ENCODE measurements around the gene SLC30A2.

SLC30A2 gene

DNA sequence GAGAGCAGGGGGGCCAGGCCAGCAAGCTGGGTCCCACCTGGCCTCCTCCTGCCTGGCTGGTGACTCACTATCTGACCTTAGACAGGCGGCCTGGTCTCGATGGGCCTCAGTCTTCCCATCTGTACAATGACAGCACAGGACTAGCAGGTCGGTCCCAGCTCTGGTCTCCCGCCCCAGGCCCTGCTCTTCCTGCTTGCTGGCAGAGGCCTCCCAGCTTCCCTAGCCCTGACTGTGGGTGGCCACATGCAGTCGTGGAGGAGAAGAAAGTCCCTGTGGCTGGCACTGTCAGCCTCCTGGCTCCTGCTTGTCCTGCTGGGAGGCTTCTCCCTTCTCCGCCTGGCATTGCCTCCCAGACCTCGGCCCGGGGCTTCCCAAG is 23.5 kb downstream of the SLC30A2 start:
- no peak for DNase-seq (ENCODE audit: low read depth)

DNA sequence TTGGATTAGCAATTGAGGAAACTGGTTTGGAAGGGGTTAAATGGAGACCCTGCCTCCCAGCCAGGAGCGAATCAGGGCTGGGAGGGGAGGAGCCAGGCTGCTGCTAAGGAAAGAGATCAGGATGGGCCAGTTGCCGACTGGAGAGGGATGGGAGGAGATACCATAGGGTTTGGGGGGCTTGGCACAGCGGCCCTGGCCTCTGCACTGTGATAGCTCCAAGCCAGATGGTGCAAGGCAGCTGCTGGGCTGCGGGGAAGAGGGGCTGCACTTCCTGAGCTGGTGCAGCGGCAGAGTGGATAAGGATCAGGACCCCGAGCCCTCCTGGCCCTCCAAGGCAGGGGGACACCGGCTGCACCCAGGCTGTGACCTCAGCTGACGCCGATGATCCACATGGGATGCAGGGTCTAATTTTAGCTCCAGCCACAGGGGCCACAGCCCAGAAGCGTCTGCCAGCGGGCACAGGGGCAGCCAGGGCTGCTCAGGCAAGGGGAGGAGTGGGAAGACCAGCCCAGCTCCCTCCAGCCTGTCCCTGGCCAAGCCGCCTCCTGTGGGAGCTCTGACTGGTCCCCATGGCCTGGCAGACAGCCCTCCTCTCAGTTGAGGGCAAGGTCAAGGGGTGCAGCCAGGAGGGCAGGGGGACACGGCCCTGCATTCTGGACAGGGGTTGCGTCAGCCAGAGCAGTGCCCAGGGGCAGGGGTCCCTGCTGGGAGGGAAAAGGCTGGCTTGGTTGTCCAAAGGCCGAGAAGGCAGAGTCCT is 24.1 kb downstream of the SLC30A2 start, which contains the start of gene EXTL1:
Gene EXTL1 (plus strand): TSS at position 129 of the 757 bp plus-strand sequence. CDS start 872 bp downstream, outside the sequence.
- no peak for DNase-seq (ENCODE audit: low read depth)

DNA sequence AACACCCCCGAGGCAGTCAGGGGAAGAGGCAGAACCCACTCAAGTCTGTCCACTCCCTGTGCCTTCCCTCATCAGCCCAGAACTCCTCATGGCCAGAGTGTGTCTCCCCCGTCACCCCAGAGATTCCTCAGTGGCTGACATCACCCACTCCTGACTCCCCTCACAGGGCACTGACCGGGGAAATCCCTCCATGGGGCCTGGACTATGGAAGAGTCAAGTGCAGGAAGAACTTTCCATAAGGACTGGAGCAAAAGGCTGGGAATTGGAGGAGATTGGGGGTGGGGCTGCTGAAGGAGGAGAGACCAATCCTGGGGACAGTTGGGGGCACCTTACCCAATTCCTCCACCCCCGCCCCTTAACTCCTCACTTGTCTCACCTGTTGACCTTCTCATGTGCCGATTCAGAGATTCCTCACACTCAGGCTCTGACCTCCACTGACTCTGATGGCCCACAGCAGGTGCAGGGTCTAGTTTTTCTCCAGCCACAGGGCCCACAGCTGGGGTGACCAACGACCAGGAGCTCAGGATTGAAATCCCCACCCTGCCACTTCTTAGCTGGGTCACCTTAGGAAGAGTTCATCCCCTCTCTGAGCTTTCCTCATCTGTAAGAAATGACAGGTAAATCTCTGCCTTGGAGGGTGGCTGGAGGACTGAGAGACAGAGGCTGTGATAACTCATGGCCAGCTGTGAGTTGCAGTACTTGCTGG is 24.8 kb downstream of the SLC30A2 start:
- DNase-seq (ENCODE audit: low read depth): no peak

DNA sequence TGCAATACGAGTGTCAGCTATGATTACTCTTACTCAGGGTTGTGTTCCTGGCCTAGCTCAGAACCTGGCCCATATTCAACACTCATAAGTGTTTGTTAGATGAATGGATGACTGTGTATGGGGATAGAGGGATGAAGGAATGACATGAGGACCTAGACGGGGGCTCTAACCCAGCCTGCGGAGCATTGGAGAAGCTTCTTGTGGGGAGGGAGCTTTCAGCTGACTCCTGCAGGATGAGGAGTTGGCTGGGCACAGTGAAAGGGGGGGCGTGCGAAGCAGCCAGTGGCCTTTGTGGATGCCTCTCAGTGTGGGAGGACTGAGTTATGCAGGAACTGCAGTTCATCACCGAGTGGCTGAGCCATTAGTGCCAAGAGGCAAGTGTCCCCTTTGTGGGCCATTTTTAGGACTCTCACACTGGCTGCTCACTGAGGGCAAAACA is 25.6 kb downstream of the SLC30A2 start:
- DNase-seq (ENCODE audit: low read depth): no peak

DNA sequence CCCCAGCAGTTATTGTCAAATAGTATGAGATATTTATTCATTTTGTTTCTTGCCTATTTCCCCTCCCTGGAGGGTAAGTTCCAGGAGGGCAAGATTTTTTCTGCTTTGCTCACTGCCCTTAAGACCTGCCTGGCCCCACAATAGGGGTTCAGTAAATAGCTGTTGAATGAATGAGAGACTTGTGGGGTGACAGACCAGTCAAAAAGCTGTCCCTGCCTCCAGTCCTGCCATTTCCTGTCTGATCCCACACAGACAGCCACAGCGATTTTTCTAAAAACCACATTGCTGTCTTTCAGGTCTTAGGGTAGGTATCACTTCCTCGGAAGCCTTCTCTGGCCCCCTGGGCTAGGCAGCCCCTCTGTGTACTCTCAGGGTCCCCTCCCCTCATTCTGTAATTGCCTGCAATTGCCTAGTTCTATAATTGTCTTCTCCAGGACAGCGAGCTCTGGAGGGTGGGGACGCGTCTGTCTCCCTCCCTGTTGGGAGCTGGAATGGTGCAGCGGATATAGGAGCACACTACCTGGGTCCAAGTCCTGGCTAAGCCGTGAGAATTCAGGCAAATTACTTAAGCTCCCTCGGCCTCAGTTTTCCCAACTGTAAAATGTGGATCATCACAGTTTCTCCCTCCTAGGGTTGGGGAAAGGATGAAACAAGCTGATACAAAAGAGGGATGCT is 26.1 kb downstream of the SLC30A2 start:
- DNase-seq (ENCODE audit: low read depth): no peak

DNA sequence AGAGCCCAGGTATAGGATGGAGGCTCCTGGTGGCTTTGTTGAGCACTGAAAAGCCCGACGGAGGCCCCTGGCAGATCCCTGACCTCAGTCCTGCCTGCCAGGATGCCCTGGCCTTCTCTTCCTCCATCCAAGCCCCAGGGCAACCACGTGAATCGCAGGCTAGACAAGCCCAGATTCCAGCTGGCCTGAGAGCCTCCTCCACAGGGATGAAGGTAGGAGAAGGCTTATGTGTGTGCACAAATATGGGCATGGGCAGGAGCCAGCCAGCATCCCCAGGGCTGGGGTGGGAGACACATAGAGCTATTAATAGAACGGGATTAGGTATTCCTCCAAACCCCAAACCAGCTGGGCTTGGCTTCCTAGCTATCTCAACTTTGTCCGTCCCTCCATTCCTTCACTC is 28.3 kb downstream of the SLC30A2 start:
- DNase-seq (ENCODE audit: low read depth): no peak

DNA sequence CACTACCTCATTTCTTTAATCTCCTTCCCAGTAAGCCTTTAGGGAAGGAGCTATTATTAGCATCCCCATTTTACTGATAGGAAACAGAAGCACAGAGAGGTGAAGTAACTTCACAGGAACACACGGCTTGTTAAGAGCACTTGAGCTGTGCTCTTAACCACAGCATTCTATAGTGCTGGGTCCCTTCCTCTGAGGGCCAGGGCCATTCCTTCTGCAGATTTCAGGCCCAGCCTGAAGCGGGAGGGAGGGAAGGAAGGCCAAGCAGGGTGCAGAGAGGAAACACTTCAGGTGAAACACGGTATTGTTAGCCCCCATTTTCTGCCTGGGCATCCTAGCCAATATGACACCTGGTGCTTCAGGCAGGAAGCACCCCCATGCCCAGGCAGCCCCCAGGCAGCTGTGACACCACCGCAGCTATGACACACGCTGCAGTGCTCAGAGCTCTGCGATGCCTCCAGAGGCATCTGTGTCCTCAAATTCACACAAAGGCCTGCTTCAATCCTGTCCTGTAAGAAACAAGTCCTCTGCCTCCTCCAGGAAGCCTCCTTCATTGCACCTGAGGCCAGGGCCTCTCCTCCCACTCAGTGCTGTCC is 28.9 kb downstream of the SLC30A2 start:
- DNase-seq (ENCODE audit: low read depth): no peak

DNA sequence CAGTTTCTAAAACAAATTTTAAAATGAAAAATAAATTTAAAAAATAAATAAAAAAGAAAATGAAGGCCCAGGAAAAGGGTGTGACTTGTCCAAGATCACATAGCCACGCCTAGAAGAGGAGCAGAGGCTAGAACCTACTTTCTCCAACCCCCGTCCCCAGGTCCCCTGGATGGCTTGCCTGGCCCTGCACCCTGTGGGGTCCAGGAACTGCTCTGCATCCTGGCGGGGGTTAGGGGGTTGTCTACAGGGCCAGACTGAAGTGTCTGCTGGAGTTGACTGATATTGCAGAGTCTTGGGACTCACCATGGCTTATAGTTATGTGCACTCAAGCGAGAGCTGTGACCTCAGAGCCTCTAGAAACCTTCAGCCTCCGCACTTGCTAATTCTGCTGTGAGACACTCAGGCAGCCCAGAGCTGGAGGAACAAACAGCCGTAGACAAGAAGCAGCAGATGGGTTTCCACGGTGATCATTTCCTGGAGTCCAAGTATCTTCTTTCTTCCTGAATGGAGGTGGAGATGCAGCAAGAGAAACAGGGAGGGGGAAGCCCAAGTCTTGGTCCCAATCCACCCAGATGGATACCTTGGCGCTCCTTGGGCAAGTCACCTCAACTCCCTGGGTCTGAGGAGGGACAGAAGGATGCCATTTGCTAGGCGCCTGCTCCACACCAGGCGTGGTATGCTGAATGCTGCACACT is 29.5 kb downstream of the SLC30A2 start:
- no peak for DNase-seq (ENCODE audit: low read depth)

DNA sequence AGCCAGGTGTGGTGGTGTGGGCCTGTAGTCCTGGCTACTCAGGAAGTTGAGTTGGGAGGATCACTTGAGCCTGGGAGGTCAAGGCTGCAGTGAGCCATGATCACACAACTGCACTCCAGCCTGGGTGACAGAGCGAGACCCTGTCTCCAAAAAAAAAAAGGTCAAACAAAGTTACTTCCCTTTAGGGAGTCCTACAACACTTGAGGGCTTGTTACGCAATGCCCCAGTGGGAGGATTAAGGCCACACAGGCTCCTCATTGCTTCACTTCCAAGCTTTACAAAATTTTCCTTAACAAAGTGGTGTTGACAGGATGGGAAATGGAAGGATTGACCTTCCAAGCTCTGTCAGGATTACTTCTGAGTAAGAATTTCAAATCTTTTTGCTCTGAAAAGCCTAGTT is 30.6 kb downstream of the SLC30A2 start:
- no peak for DNase-seq (ENCODE audit: low read depth)

DNA sequence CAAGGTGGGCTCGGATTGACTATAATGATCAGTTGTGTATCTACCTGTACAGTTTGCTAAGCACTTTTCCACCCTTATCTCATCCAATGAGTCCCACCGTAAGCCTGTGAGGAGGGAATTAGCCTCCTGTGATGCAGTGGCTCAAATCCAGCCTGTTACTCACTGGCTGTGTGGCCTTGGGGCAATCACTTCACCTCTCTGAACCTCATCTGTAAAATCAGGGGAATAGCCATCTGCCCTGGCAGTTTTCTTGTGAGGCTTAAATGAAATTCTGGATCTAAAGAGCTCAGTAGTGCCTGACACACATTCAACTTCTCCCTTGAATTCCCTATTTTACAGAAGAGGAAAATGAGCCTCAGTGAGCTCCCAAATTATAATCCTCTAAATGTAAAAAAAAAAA is 31.7 kb downstream of the SLC30A2 start:
- no peak for DNase-seq (ENCODE audit: low read depth)

DNA sequence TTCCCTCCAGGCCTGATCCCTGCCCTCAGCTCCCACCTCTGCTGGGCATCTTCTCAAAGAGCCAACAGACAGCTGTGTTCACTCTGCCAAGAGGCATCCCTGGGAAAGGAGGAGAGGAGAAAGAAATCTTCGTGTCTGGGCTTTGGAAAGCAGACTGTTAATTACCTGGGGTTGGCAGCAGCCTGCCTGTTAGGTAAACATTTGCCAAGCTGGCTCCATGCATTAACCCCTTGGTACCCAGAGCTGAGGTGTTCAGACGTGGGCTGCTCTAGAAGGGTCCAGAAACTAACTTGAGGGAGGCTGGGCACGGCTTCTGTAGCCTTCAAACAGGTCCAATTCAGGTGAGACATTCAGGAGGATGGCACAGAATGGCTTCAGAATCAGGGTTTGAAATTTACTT is 33.1 kb downstream of the SLC30A2 start:
- no peak for DNase-seq (ENCODE audit: low read depth)

DNA sequence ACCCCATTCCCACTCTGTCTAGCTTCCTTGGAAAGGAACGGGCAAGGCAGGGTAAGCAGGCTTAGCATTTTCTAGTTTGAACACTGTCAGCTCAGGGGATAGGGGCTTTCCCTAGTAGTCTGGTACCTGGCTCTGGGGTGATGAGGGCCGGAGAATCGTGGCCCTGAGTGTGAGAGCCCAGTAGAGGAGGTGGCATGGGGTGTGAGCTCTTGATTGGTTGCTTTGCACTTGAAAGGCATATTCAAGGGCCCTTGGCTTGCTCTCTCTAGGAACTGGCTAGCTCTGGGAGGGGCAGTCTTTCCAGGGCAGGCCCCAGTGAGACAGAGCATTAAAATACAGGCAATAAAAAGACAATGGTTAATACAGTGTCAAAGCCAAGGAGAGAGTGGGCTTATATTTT is 35.1 kb downstream of the SLC30A2 start:
- DNase-seq (ENCODE audit: low read depth): no peak

DNA sequence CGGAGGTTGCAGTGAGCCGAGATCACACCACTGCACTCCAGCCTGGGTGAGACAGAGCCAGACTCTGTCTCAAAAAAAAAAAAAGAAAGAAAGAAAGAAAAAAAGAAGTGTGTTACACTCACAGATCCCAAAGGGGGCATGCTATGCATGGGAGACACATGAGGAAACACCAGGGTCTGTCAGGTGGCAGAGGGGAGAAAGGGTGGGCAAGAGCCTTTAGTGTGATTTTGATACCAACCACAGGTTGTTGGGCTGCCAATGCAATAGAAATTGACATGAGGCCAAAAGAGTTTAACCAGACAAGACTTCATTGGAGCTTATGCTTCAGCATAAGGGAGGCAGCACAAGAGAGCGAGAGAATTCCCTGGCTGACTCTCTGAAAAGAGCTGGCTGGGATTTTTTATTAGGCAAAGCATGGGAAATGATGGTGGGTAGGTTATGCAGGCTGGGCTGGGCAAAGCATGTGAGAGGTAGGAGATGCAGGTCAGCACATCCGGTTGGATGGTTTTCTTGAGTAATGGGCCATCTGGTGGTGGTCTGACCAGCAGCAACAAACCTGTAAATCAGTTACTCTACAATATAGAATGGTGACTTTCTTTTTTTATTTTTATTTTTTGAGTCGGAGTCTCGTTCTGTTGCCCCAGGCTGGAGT is 36.0 kb downstream of the SLC30A2 start:
- DNase-seq (ENCODE audit: low read depth): no peak

DNA sequence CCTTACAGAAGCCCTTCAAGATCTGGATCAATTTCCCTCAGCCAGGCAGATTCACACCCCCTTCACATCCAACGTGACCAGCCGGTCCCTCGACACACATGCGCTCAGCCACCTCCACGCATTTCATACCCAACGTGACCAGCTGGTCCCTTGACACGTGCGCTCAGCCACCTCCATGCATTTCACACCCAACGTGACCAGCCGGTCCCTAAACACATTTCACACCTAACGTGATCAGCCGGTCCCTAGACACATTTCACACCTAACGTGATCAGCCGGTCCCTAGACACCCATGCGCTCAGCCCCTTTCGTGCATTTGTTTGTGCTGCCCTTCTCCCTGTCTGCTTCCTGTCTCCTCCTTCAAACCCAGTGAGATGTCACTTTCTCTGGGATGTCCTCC is 39.2 kb downstream of the SLC30A2 start:
- no peak for DNase-seq (ENCODE audit: low read depth)

DNA sequence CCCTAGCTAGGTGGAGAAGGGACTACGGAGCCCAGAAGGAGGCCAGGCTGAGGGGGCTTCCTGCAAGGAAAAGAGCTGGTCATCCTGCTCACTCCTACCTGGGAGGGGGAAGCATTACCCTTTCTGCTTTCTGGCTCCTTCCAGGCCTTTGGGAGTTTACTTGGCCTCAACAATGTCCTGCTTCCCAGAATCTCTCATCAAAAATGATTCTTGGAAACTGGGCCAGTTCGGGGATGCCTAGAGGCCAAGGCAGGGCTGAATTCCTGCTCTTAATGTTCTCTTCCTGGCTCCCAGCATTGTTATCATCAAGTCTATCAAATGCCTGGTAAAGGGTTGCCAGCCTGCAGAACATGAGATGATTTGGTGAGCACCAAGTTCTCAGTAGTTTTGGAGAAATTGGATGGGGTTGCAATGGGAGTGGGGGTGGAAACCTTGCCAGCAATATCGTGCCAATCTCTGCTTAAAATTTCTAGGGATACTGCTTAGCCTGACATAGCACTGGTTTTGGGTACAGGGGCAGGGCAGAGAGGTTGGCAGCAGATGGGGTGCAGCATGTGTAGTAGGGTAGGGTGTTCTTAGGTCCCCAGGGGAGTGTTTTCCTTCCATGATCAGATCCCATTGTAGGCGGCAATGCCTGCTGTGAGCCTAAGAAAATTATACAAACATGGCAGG is 40.3 kb downstream of the SLC30A2 start:
- DNase-seq (ENCODE audit: low read depth): no peak

DNA sequence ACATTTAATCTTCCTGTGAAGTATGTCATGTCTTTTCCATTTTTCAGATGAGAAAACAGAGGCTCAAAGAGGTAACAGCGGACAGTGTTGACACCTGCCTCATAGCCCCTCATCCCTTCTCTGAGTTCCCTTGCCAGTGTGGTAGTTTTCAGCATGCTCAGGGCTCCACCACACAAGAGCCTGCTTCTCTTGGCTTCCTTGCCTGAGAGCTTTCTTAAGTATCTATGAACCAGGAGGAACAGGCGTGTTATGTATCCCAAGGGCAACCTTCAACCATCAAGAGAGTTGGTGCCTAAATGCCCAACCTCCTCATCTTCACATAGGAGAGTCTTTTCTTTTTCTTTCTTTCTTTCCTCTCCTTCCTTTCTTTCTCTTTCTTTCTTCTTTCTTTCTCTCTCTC is 42.2 kb downstream of the SLC30A2 start:
- DNase-seq (ENCODE audit: low read depth): no peak

DNA sequence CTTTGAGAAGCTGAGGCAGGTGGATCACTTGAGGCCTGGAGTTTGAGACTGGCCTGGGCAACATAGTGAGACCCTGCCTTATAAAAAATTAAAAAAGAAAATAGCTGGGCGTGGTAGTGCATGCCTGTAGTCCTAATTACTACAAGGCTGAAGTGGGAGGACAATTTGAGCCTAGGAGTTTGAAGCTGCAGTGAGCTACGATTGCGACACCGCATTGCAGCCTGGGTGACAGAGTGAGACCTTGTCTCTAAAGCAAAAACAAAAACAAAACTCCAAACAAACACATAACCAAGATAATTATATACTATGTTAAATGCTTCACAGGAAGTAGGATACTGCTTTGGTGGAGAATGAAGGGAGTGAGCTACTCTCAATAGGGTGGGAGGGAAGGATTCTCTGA is 42.7 kb downstream of the SLC30A2 start:
- DNase-seq (ENCODE audit: low read depth): no peak

DNA sequence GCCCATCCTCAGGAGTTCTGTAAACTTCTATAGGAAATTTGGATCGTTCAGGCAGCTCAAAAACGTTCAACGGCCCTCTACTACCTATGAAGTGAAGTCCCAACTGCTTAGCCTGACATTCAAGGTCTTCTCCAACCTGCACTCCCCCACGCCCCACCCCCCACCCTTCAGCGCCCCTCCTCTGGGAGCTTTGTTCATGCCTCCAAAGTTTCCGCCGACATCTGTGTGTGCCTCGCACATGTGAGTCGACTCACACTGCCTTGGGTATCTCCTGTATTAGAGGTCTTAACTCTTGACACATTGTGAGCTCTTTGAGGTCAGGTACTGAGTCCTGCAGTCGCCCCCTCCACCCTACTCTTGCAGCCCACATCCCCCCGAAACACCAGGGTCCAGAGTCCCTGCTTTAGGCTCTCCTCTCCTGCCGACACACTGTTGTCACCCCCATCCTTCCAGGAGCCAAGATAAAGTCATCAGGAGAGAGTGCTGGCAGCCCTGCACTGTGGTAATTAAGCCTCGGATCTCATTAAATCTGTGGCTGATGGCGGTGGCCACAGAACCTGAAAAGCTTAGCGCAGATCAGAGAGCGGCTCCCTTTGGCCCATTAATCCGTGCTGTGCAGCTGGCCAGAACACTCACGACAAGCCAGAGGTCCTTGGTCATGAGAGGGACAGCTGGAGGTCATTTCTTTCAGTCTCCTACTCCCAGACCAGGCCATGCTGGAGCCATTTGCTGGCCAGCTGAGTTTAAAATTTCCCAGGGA is 46.7 kb downstream of the SLC30A2 start:
- DNase-seq (ENCODE audit: low read depth): no peak

DNA sequence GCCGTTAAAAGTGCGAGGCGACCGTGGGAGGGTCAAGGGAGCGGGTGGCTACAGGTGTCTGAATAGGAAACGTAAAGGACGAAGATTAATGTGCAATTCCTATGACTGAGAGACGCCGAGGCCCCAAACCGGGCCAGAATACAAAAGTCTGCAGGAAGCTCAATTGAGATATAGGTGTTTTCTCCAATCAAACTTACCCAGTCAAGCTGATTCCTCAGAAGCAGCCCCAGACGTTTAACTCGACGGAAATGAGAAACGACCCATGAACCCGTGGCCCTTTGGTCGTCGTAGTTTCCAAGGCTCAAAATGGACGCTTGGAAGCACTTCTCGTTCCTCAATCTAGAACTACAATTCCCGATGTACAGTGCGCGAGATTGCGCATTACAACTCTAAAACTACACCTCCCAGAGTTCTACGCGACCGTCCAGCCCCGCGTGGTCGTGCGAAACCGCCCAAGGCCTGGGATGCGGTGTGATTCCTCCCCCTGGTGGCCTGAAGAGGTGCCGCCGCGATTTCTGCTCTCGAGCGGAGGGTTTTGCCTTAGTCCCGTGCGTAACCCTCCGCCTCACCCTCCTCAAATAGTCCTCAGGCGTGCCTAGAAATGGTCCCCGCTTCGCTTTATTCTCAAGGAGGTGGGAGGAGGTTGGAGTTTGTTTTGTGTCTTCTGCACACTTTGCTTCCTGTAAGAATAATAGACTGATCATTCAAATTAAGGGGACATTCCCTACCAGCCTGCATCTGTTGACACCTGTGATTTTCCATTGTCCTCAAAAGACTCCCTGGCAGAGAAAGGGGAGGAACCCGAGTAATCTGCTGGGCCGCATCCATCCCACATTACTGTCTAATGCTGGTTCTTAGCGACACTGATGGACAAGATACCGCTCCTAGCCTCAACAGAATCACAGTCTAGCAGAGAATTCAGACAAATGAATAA is 47.8 kb downstream of the SLC30A2 start, which contains the start of gene PAFAH2:
Gene PAFAH2 (minus strand): TSS at position 236 of the 934 bp plus-strand sequence. CDS start 7,247 bp downstream, outside the sequence.
- DNase-seq (ENCODE audit: low read depth): peak; percentile 94

Measured in activated T-helper 9 cell treated with anti-CD3 and anti-CD28 coated beads, Interleukin-2, amount 50 U/mL, for 16 hours (primary cell).